HepG2 (cell line): ENCODE measurements around the gene DSN1. TPM values are rescaled to one million over a fixed set of nuclear protein-coding genes. Genes with fewer than 3 reads are reported as not detected.
A peak's percentile ranks its signal among the peaks of the same experiment; 100 is the strongest.

Source experiments
- ATF2 ChIP-seq: sonication (generic); formaldehyde crosslinking; IDR thresholded peaks from 2 replicates; pipeline ENCODE4 v1.4.0; 2020; ENCODE audit warnings: missing genetic modification reagents
- CEBPB ChIP-seq: IDR thresholded peaks from 2 replicates; pipeline ENCODE4 v1.6.1; 2011; ENCODE audit warnings: low read depth, low read length, improper control_type of control experiment, borderline replicate concordance
- FOXA1 ChIP-seq, 2 experiments: fragments of 450-650 bp in 1 of 2; sonication (generic) in 1 of 2; formaldehyde crosslinking in 1 of 2; IDR thresholded peaks; 2 replicates each; pipeline versions ENCODE4 v1.4.0 to v1.6.1; 2016 to 2020; ENCODE audit warnings: missing genetic modification reagents in 1 of 2
- MIER2 ChIP-seq: IDR thresholded peaks from 2 replicates; pipeline ENCODE4 v1.6.1; 2016; ENCODE audit warnings: missing biosample characterization, missing genetic modification reagents
- MLX ChIP-seq: IDR thresholded peaks from 2 replicates; pipeline ENCODE4 v1.6.1; 2016
- NFKB2 ChIP-seq: sonication (generic); formaldehyde crosslinking; IDR thresholded peaks from 2 replicates; pipeline ENCODE4 v1.4.0; 2020; ENCODE audit warnings: missing genetic modification reagents, borderline replicate concordance
- PITX1 ChIP-seq: sonication (generic); formaldehyde crosslinking; IDR thresholded peaks from 2 replicates; pipeline ENCODE4 v1.5.1; 2020; ENCODE audit warnings: mild to moderate bottlenecking, missing genetic modification reagents
- ZFP41 ChIP-seq: sonication (generic); formaldehyde crosslinking; IDR thresholded peaks from 2 replicates; pipeline ENCODE4 v1.4.0; 2020; ENCODE audit warnings: mild to moderate bottlenecking, missing genetic modification reagents, borderline replicate concordance
- ZNF253 ChIP-seq: sonication (generic); formaldehyde crosslinking; IDR thresholded peaks from 2 replicates; pipeline ENCODE4 v1.8.0; 2022; ENCODE audit warnings: mild to moderate bottlenecking, missing genetic modification reagents, borderline replicate concordance
- ZNF513 ChIP-seq: sonication (generic); formaldehyde crosslinking; conservative IDR thresholded peaks from 2 replicates; pipeline ENCODE4 v1.5.0; 2020; ENCODE audit warnings: missing genetic modification reagents
- ZNF615 ChIP-seq: sonication (generic); formaldehyde crosslinking; IDR thresholded peaks from 2 replicates; pipeline ENCODE4 v1.5.0; 2020; ENCODE audit warnings: mild to moderate bottlenecking, missing genetic modification reagents, borderline replicate concordance
- ZNF660 ChIP-seq: sonication (generic); formaldehyde crosslinking; IDR thresholded peaks from 2 replicates; pipeline ENCODE4 v1.5.1; 2020; ENCODE audit warnings: mild to moderate bottlenecking, low read depth, missing genetic modification reagents, borderline replicate concordance
- ZNF678 ChIP-seq: sonication (generic); formaldehyde crosslinking; IDR thresholded peaks from 2 replicates; pipeline ENCODE4 v1.4.0; 2020; ENCODE audit warnings: mild to moderate bottlenecking, missing genetic modification reagents
- polyA plus RNA-seq, 8 experiments: library from polyadenylated mRNA; depleted of rRNA in 3 of 8; stranded (reverse) in 7 of 8; unstranded in 1 of 8; fragments of >200 nt; fragmentation: Illumina TruSeq in 4 of 8; extraction: Trizol in 4 of 8; gene quantifications; 2 replicates each; pipeline versions ENCODE4 v1.2.1 to v1.2.3, GENCODE V29; 2011 to 2016; ENCODE audit warnings: low read depth in 4 of 8, missing spikeins in 1 of 8, mixed read lengths in 1 of 8; ENCODE audit not compliant: insufficient read depth in 1 of 8
- total RNA-seq, 5 experiments: library from RNA; depleted of rRNA; stranded (reverse); fragments of >200 nt; fragmentation: Illumina TruSeq; extraction: Trizol; gene quantifications; 2 replicates each; pipeline ENCODE4 v1.2.3, GENCODE V29; 2016; ENCODE audit warnings: low read depth in 1 of 5
- TF ChIP-seq, protein P1 (sequence below): sonication (generic); formaldehyde crosslinking; IDR thresholded peaks from 2 replicates; pipeline ENCODE4 v1.4.0; 2020; ENCODE audit warnings: missing genetic modification reagents, borderline replicate concordance
- TF ChIP-seq, protein P2 (sequence below): sonication (generic); formaldehyde crosslinking; IDR thresholded peaks from 2 replicates; pipeline ENCODE4 v1.8.0; 2022; ENCODE audit warnings: low read depth, missing genetic modification reagents
- TF ChIP-seq, protein P3 (sequence below): sonication (generic); formaldehyde crosslinking; IDR thresholded peaks from 2 replicates; pipeline ENCODE4 v1.4.0; 2020; ENCODE audit warnings: missing genetic modification reagents

The DSN1 gene
- total and polyA plus RNA-seq, 2 of the 13 experiments (the other 11 are each of a cell fraction or from before 2014, with no cell fraction given), result 18.7 to 53.7 TPM

- TF ChIP-seq MIER2 (CRISPR knock-in tag), result no peak
- TF ChIP-seq, protein P1, sequence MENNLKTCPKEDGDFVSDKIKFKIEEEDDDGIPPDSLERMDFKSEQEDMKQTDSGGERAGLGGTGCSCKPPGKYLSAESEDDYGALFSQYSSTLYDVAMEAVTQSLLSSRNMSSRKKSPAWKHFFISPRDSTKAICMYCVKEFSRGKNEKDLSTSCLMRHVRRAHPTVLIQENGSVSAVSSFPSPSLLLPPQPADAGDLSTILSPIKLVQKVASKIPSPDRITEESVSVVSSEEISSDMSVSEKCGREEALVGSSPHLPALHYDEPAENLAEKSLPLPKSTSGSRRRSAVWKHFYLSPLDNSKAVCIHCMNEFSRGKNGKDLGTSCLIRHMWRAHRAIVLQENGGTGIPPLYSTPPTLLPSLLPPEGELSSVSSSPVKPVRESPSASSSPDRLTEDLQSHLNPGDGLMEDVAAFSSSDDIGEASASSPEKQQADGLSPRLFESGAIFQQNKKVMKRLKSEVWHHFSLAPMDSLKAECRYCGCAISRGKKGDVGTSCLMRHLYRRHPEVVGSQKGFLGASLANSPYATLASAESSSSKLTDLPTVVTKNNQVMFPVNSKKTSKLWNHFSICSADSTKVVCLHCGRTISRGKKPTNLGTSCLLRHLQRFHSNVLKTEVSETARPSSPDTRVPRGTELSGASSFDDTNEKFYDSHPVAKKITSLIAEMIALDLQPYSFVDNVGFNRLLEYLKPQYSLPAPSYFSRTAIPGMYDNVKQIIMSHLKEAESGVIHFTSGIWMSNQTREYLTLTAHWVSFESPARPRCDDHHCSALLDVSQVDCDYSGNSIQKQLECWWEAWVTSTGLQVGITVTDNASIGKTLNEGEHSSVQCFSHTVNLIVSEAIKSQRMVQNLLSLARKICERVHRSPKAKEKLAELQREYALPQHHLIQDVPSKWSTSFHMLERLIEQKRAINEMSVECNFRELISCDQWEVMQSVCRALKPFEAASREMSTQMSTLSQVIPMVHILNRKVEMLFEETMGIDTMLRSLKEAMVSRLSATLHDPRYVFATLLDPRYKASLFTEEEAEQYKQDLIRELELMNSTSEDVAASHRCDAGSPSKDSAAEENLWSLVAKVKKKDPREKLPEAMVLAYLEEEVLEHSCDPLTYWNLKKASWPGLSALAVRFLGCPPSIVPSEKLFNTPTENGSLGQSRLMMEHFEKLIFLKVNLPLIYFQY (CRISPR knock-in tag), result peak; percentile 50
- TF ChIP-seq ZNF678 (CRISPR knock-in tag), result peak; percentile 91
- peak; percentile 78 for TF ChIP-seq PITX1 (CRISPR knock-in tag)
- 0 out of 2 replicates have a peak, but pooled peaks have one; percentile 92 for TF ChIP-seq ZNF513
- TF ChIP-seq CEBPB, result no peak
- TF ChIP-seq, protein P2, sequence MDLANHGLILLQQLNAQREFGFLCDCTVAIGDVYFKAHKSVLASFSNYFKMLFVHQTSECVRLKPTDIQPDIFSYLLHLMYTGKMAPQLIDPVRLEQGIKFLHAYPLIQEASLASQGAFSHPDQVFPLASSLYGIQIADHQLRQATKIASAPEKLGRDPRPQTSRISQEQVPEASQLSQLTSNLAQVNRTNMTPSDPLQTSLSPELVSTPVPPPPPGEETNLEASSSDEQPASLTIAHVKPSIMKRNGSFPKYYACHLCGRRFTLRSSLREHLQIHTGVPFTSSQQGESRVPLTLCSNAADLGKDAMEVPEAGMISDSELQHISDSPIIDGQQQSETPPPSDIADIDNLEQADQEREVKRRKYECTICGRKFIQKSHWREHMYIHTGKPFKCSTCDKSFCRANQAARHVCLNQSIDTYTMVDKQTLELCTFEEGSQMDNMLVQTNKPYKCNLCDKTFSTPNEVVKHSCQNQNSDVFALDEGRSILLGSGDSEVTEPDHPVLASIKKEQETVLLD (CRISPR knock-in tag), result peak; percentile 81
- 0 out of 2 replicates have a peak, but pooled peaks have one; percentile 31 for TF ChIP-seq ZFP41
- TF ChIP-seq, protein P3, sequence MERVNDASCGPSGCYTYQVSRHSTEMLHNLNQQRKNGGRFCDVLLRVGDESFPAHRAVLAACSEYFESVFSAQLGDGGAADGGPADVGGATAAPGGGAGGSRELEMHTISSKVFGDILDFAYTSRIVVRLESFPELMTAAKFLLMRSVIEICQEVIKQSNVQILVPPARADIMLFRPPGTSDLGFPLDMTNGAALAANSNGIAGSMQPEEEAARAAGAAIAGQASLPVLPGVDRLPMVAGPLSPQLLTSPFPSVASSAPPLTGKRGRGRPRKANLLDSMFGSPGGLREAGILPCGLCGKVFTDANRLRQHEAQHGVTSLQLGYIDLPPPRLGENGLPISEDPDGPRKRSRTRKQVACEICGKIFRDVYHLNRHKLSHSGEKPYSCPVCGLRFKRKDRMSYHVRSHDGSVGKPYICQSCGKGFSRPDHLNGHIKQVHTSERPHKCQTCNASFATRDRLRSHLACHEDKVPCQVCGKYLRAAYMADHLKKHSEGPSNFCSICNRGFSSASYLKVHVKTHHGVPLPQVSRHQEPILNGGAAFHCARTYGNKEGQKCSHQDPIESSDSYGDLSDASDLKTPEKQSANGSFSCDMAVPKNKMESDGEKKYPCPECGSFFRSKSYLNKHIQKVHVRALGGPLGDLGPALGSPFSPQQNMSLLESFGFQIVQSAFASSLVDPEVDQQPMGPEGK, result peak; percentile 92
- no peak for TF ChIP-seq FOXA1 (IDR thresholded peaks at IDR 0.05)
- TF ChIP-seq FOXA1 (CRISPR knock-in tag; IDR thresholded peaks at IDR 0.05), result peak; percentile 20; the same call in 1 of the 2 replicates
- no peak for TF ChIP-seq ZNF660 (CRISPR knock-in tag)
- TF ChIP-seq NFKB2 (CRISPR knock-in tag), result peak; percentile 80
- TF ChIP-seq ZNF615, result no peak
- no peak for TF ChIP-seq ZNF253
- TF ChIP-seq ATF2 (CRISPR knock-in tag), result peak; percentile 12
- TF ChIP-seq MLX (CRISPR knock-in tag), result peak; percentile 79
Measured at GRCh38 chr20:36773597-36774390, at the start of gene DSN1 (continued).
